WTC11 (cell line): ENCODE measurements around the gene FAR2. TPM values are rescaled to one million over a fixed set of nuclear protein-coding genes. Genes with fewer than 3 reads are reported as not detected.

ENCODE experiments used
- ATAC-seq: fragments of 200-7000 bp; cut with Tn5 transposase; 2 replicates; pipeline ENCODE4 v1.10.0; 2021; ENCODE audit warnings: mild to moderate bottlenecking, moderate library complexity
- CTCF ChIA-PET: fragments of 300-600 bp; sonication (Branson Sonifier 250); formaldehyde crosslinking; loops from one replicate; lab custom pipeline; 2021; ENCODE audit warnings: antibody characterized with exemption; lab: Charles Lee
- POLR2A ChIA-PET: fragments of 350-600 bp; sonication (Branson Sonifier 250); formaldehyde crosslinking; loops from one replicate; lab custom pipeline; 2021; ENCODE audit warnings: antibody characterized with exemption; lab: Charles Lee
- DNase-seq: peaks from one replicate; pipeline ENCODE4 v3.0.0; 2021; ENCODE audit warnings: low spot score
- H3K27ac Mint-ChIP-seq: 2 replicates; pipeline ENCODE4 v1.8.0; 2021; ENCODE audit warnings: mixed read lengths
- H3K27me3 Mint-ChIP-seq: 2 replicates; pipeline ENCODE4 v1.8.0; 2021; ENCODE audit warnings: low read depth, mild to moderate bottlenecking, moderate library complexity, mixed read lengths
- H3K36me3 Mint-ChIP-seq: 2 replicates; pipeline ENCODE4 v1.8.0; 2021; ENCODE audit warnings: mixed read lengths
- H3K4me1 Mint-ChIP-seq: 2 replicates; pipeline ENCODE4 v1.8.0; 2022; ENCODE audit warnings: mixed read lengths
- H3K4me3 Mint-ChIP-seq: 2 replicates; pipeline ENCODE4 v1.8.0; 2021; ENCODE audit warnings: mild to moderate bottlenecking, moderate library complexity, mixed read lengths
- H3K9me3 Mint-ChIP-seq: 2 replicates; pipeline ENCODE4 v1.8.0; 2021; ENCODE audit warnings: mixed read lengths
- ATF1 ChIP-seq: sonication (generic); formaldehyde crosslinking; IDR thresholded peaks from 2 replicates; pipeline ENCODE4 v1.8.1; 2023; ENCODE audit warnings: mild to moderate bottlenecking, moderate library complexity, missing genetic modification reagents
- FOXP4 ChIP-seq: sonication (generic); formaldehyde crosslinking; IDR thresholded peaks from 2 replicates; pipeline ENCODE4 v1.8.0; 2022; ENCODE audit warnings: mild to moderate bottlenecking, missing genetic modification reagents
- GABPB1 ChIP-seq: sonication (generic); formaldehyde crosslinking; IDR thresholded peaks from 2 replicates; pipeline ENCODE4 v1.8.1; 2023; ENCODE audit warnings: mild to moderate bottlenecking, missing genetic modification reagents
- GRHL2 ChIP-seq: fragments of 250-450 bp; sonication (Bioruptor Pico); IDR thresholded peaks from 2 replicates; pipeline ENCODE4 v1.8.0; 2022; ENCODE audit warnings: mild to moderate bottlenecking, moderate library complexity; ENCODE audit not compliant: insufficient replicate concordance, severe bottlenecking
- IRF2 ChIP-seq: sonication (generic); formaldehyde crosslinking; IDR thresholded peaks from 2 replicates; pipeline ENCODE4 v1.8.0; 2022; ENCODE audit warnings: low read depth, missing genetic modification reagents, borderline replicate concordance
- NFYB ChIP-seq: sonication (generic); formaldehyde crosslinking; conservative IDR thresholded peaks from 2 replicates; pipeline ENCODE4 v1.8.0; 2022; ENCODE audit warnings: low read depth, missing genetic modification reagents
- PRRX2 ChIP-seq: fragments of 250-450 bp; sonication (Bioruptor Pico); IDR thresholded peaks from 2 replicates; pipeline ENCODE4 v1.8.0; 2021; ENCODE audit warnings: mild to moderate bottlenecking
- SMAD3 ChIP-seq: sonication (generic); formaldehyde crosslinking; IDR thresholded peaks from 2 replicates; pipeline ENCODE4 v1.8.0; 2022; ENCODE audit warnings: missing genetic modification reagents, mild to moderate bottlenecking, borderline replicate concordance
- TEAD1 ChIP-seq: sonication (generic); formaldehyde crosslinking; IDR thresholded peaks from 2 replicates; pipeline ENCODE4 v1.8.0; 2022; ENCODE audit warnings: mild to moderate bottlenecking, missing genetic modification reagents
- USF2 ChIP-seq: sonication (generic); formaldehyde crosslinking; IDR thresholded peaks from 2 replicates; pipeline ENCODE4 v1.8.1; 2023; ENCODE audit warnings: mild to moderate bottlenecking, missing genetic modification reagents, moderate library complexity
- ZNF121 ChIP-seq: sonication (generic); formaldehyde crosslinking; IDR thresholded peaks from 2 replicates; pipeline ENCODE4 v1.8.0; 2023; ENCODE audit warnings: missing genetic modification reagents
- ZNF416 ChIP-seq: fragments of 250-450 bp; sonication (Bioruptor Pico); IDR thresholded peaks from 2 replicates; pipeline ENCODE4 v1.9.0; 2021; ENCODE audit warnings: mild to moderate bottlenecking, inconsistent platforms
- ZNF671 ChIP-seq: fragments of 250-450 bp; sonication (Bioruptor Pico); IDR thresholded peaks from 2 replicates; pipeline ENCODE4 v1.8.0; 2021; ENCODE audit warnings: mild to moderate bottlenecking
- total RNA-seq: library from RNA; stranded (reverse); gene quantifications from 3 replicates; pipeline ENCODE4 v1.2.3, GENCODE V29; 2021
- TF ChIP-seq, protein P1 (sequence below): sonication (generic); formaldehyde crosslinking; IDR thresholded peaks from 2 replicates; pipeline ENCODE4 v1.8.1; 2022; ENCODE audit warnings: low read depth, missing genetic modification reagents, borderline replicate concordance
- TF ChIP-seq, protein P2 (sequence below): sonication (generic); formaldehyde crosslinking; IDR thresholded peaks from 2 replicates; pipeline ENCODE4 v1.8.0; 2022; ENCODE audit warnings: missing genetic modification reagents
- TF ChIP-seq, protein P3 (sequence below): sonication (generic); formaldehyde crosslinking; IDR thresholded peaks from 2 replicates; pipeline ENCODE4 v1.8.1; 2022; ENCODE audit warnings: mild to moderate bottlenecking, moderate library complexity, missing genetic modification reagents
- TF ChIP-seq, protein P4 (sequence below): fragments of 250-450 bp; sonication (Bioruptor Pico); IDR thresholded peaks from 2 replicates; pipeline ENCODE4 v1.9.0; 2021; ENCODE audit warnings: mild to moderate bottlenecking
- TF ChIP-seq, protein P5 (sequence below): sonication (generic); formaldehyde crosslinking; IDR thresholded peaks from 2 replicates; pipeline ENCODE4 v1.8.1; 2023; ENCODE audit warnings: mild to moderate bottlenecking, missing genetic modification reagents, borderline replicate concordance

The FAR2 gene
- total RNA-seq, 1 experiment from 2014 or later = 20.0 TPM

- Mint-ChIP-seq H3K27me3 (peaks cover 5% of the 10 kb centered on the region; the same call in 1 of the 2 replicates), H3K27ac (no peak overlapping the region), H3K9me3 (peaks cover 24% of the 10 kb centered on the region), H3K36me3 (peaks cover 21% of the 10 kb centered on the region), H3K4me1 (peaks cover 29% of the 10 kb centered on the region), H3K4me3 (no peak overlapping the region)
- ATAC-seq (no peak), DNase-seq (no peak)
- TF ChIP-seq GABPB1 (CRISPR knock-in tag) (no peak), PRRX2 (CRISPR knock-in tag) (no peak), SMAD3 (no peak), ZNF121 (CRISPR knock-in tag) (no peak), ZNF416 (no peak), GRHL2 (no peak), NFYB (CRISPR knock-in tag) (no peak), USF2 (CRISPR knock-in tag) (no peak), IRF2 (CRISPR knock-in tag) (no peak), ATF1 (CRISPR knock-in tag) (no peak), ZNF671 (CRISPR knock-in tag) (no peak), TEAD1 (CRISPR knock-in tag) (no peak), FOXP4 (CRISPR knock-in tag) (no peak)
- TF ChIP-seq, protein P1, sequence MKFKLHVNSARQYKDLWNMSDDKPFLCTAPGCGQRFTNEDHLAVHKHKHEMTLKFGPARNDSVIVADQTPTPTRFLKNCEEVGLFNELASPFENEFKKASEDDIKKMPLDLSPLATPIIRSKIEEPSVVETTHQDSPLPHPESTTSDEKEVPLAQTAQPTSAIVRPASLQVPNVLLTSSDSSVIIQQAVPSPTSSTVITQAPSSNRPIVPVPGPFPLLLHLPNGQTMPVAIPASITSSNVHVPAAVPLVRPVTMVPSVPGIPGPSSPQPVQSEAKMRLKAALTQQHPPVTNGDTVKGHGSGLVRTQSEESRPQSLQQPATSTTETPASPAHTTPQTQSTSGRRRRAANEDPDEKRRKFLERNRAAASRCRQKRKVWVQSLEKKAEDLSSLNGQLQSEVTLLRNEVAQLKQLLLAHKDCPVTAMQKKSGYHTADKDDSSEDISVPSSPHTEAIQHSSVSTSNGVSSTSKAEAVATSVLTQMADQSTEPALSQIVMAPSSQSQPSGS (CRISPR knock-in tag) = no peak
- TF ChIP-seq, protein P2, sequence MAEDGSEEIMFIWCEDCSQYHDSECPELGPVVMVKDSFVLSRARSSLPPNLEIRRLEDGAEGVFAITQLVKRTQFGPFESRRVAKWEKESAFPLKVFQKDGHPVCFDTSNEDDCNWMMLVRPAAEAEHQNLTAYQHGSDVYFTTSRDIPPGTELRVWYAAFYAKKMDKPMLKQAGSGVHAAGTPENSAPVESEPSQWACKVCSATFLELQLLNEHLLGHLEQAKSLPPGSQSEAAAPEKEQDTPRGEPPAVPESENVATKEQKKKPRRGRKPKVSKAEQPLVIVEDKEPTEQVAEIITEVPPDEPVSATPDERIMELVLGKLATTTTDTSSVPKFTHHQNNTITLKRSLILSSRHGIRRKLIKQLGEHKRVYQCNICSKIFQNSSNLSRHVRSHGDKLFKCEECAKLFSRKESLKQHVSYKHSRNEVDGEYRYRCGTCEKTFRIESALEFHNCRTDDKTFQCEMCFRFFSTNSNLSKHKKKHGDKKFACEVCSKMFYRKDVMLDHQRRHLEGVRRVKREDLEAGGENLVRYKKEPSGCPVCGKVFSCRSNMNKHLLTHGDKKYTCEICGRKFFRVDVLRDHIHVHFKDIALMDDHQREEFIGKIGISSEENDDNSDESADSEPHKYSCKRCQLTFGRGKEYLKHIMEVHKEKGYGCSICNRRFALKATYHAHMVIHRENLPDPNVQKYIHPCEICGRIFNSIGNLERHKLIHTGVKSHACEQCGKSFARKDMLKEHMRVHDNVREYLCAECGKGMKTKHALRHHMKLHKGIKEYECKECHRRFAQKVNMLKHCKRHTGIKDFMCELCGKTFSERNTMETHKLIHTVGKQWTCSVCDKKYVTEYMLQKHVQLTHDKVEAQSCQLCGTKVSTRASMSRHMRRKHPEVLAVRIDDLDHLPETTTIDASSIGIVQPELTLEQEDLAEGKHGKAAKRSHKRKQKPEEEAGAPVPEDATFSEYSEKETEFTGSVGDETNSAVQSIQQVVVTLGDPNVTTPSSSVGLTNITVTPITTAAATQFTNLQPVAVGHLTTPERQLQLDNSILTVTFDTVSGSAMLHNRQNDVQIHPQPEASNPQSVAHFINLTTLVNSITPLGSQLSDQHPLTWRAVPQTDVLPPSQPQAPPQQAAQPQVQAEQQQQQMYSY = no peak
- TF ChIP-seq, protein P3, sequence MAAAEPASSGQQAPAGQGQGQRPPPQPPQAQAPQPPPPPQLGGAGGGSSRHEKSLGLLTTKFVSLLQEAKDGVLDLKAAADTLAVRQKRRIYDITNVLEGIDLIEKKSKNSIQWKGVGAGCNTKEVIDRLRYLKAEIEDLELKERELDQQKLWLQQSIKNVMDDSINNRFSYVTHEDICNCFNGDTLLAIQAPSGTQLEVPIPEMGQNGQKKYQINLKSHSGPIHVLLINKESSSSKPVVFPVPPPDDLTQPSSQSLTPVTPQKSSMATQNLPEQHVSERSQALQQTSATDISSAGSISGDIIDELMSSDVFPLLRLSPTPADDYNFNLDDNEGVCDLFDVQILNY = no peak
- TF ChIP-seq, protein P4, sequence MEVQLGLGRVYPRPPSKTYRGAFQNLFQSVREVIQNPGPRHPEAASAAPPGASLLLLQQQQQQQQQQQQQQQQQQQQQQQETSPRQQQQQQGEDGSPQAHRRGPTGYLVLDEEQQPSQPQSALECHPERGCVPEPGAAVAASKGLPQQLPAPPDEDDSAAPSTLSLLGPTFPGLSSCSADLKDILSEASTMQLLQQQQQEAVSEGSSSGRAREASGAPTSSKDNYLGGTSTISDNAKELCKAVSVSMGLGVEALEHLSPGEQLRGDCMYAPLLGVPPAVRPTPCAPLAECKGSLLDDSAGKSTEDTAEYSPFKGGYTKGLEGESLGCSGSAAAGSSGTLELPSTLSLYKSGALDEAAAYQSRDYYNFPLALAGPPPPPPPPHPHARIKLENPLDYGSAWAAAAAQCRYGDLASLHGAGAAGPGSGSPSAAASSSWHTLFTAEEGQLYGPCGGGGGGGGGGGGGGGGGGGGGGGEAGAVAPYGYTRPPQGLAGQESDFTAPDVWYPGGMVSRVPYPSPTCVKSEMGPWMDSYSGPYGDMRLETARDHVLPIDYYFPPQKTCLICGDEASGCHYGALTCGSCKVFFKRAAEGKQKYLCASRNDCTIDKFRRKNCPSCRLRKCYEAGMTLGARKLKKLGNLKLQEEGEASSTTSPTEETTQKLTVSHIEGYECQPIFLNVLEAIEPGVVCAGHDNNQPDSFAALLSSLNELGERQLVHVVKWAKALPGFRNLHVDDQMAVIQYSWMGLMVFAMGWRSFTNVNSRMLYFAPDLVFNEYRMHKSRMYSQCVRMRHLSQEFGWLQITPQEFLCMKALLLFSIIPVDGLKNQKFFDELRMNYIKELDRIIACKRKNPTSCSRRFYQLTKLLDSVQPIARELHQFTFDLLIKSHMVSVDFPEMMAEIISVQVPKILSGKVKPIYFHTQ (CRISPR knock-in tag) = no peak
- TF ChIP-seq, protein P5, sequence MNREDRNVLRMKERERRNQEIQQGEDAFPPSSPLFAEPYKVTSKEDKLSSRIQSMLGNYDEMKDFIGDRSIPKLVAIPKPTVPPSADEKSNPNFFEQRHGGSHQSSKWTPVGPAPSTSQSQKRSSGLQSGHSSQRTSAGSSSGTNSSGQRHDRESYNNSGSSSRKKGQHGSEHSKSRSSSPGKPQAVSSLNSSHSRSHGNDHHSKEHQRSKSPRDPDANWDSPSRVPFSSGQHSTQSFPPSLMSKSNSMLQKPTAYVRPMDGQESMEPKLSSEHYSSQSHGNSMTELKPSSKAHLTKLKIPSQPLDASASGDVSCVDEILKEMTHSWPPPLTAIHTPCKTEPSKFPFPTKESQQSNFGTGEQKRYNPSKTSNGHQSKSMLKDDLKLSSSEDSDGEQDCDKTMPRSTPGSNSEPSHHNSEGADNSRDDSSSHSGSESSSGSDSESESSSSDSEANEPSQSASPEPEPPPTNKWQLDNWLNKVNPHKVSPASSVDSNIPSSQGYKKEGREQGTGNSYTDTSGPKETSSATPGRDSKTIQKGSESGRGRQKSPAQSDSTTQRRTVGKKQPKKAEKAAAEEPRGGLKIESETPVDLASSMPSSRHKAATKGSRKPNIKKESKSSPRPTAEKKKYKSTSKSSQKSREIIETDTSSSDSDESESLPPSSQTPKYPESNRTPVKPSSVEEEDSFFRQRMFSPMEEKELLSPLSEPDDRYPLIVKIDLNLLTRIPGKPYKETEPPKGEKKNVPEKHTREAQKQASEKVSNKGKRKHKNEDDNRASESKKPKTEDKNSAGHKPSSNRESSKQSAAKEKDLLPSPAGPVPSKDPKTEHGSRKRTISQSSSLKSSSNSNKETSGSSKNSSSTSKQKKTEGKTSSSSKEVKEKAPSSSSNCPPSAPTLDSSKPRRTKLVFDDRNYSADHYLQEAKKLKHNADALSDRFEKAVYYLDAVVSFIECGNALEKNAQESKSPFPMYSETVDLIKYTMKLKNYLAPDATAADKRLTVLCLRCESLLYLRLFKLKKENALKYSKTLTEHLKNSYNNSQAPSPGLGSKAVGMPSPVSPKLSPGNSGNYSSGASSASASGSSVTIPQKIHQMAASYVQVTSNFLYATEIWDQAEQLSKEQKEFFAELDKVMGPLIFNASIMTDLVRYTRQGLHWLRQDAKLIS (CRISPR knock-in tag) = no peak
- POLR2A ChIA-PET = no interaction called here
- CTCF ChIA-PET = no interaction called here
Measured at GRCh38 chr12:29132316-29132715, 16.8 kb upstream of the FAR2 start.
